K562 (cell line): ENCODE results near the gene TMEM202. TPM values are rescaled to one million over a fixed set of nuclear protein-coding genes. Genes with fewer than 3 reads are reported as not detected.

Experiments
- ATAC-seq: fragments of 200-7000 bp; cut with Tn5 transposase; 3 replicates; pipeline ENCODE4 v1.9.1; 2020; ENCODE audit warnings: moderate library complexity
- BruUV-seq: library from RNA; stranded (reverse); fragments of 400-500 nt; replicated peaks from 2 replicates; lab custom pipeline; 2021; lab: Mats Ljungman, UMichigan
- CTCF ChIA-PET: fragments of 300-600 bp; formaldehyde crosslinking; extraction: SDS; loops from one replicate; lab custom pipeline; 2021; ENCODE audit warnings: low intra/inter-chr PET ratio; lab: Yijun Ruan, JAX
- POLR2A ChIA-PET: fragments of 300-600, 350-650 bp; sonication (Branson Sonifier 250); formaldehyde crosslinking; extraction: SDS; loops from one replicate; lab custom pipeline; 2021; ENCODE audit warnings: antibody characterized with exemption, inconsistent platforms; lab: Yijun Ruan, JAX
- DNase-seq, 4 experiments: peaks; one replicate each; pipeline versions ENCODE4 v3.0.0 to v3.0.0-alpha.2; 2011 to 2018; ENCODE audit warnings: low spot score in 3 of 4, mixed read lengths in 3 of 4; ENCODE audit errors: extremely low read depth in 1 of 4
- FAIRE-seq: peaks from 2 replicates; lab custom pipeline; 2011; peaks lifted over from hg19 to GRCh38; lab: Jason Lieb, UNC
- H2AFZ ChIP-seq: 2 replicates; pipeline ENCODE4 v1.6.0; 2011; ENCODE audit warnings: low read depth, low read length, control low read depth, inconsistent platforms
- H3K27ac ChIP-seq: fragments of 200-600 bp; 3 replicates; pipeline ENCODE4 v1.8.0; 2011; ENCODE audit warnings: low read depth, mild to moderate bottlenecking, control low read depth, inconsistent platforms, low read length, moderate library complexity, mixed read lengths; ENCODE audit errors: extremely low read depth
- H3K27me3 ChIP-seq, 2 experiments: fragments of 300-600 bp in 1 of 2; 2 replicates in 1 of 2; 3 replicates in 1 of 2; pipeline versions ENCODE4 v1.6.0 to v1.8.0; 2011; ENCODE audit warnings: inconsistent platforms in 2 of 2, low read length in 2 of 2, mild to moderate bottlenecking in 1 of 2, mixed read lengths in 1 of 2, moderate library complexity in 1 of 2; ENCODE audit not compliant: control insufficient read depth in 2 of 2, insufficient read depth in 2 of 2
- H3K36me3 ChIP-seq: fragments of 300-600 bp; 3 replicates; pipeline ENCODE4 v1.8.0; 2011; ENCODE audit warnings: mild to moderate bottlenecking, low read length, inconsistent platforms; ENCODE audit not compliant: control insufficient read depth, insufficient read depth
- H3K4me1 ChIP-seq, 2 experiments: fragments of 200-600 bp in 1 of 2; replicated peaks in 1 of 2; 2 replicates in 1 of 2; 3 replicates in 1 of 2; pipeline versions ENCODE4 v1.5.1 to v1.8.0; 2011; ENCODE audit warnings: inconsistent platforms in 2 of 2, low read length in 2 of 2, mild to moderate bottlenecking in 1 of 2, mixed read lengths in 1 of 2, moderate library complexity in 1 of 2; ENCODE audit not compliant: control insufficient read depth in 2 of 2, insufficient read depth in 2 of 2
- H3K4me2 ChIP-seq: 2 replicates; pipeline ENCODE4 v1.6.1; 2011; ENCODE audit warnings: low read length, control low read depth, inconsistent platforms, mixed read lengths; ENCODE audit not compliant: insufficient read depth
- H3K4me3 ChIP-seq: fragments of 200-600 bp; sonication (generic), shearing (Covaris generic); 2 replicates; pipeline ENCODE4 v1.5.1; 2016; ENCODE audit warnings: control low read depth, inconsistent platforms
- H3K79me2 ChIP-seq: fragments of 200-600 bp; 3 replicates; pipeline ENCODE4 v1.8.0; 2011; ENCODE audit warnings: low read length, inconsistent platforms; ENCODE audit not compliant: control insufficient read depth, insufficient read depth
- H3K9ac ChIP-seq, 2 experiments: 2 replicates each; pipeline versions ENCODE4 v1.6.0 to v1.6.1; 2011; ENCODE audit warnings: low read depth in 2 of 2, low read length in 2 of 2, control low read depth in 1 of 2, inconsistent platforms in 1 of 2, mild to moderate bottlenecking in 1 of 2, mixed read lengths in 1 of 2; ENCODE audit not compliant: insufficient read depth in 1 of 2
- H3K9me1 ChIP-seq: one replicate; pipeline ENCODE4 v1.6.0; 2011; ENCODE audit warnings: inconsistent platforms, mild to moderate bottlenecking, low read length, moderate library complexity; ENCODE audit not compliant: control insufficient read depth, insufficient read depth
- H3K9me3 ChIP-seq: replicated peaks from 2 replicates; pipeline ENCODE4 v1.5.1; 2011; ENCODE audit warnings: low read depth, low read length, inconsistent platforms; ENCODE audit not compliant: control insufficient read depth, insufficient read depth
- H4K20me1 ChIP-seq: replicated peaks from 2 replicates; pipeline ENCODE4 v1.6.1; 2011; ENCODE audit warnings: low read length, inconsistent platforms, mixed read lengths; ENCODE audit not compliant: control insufficient read depth, insufficient read depth
- CHCHD3 ChIP-seq: fragments of 250-450 bp; sonication (Bioruptor Pico); IDR thresholded peaks from 2 replicates; pipeline ENCODE4 v2.1.2; 2022; ENCODE audit warnings: mild to moderate bottlenecking
- E2F3 ChIP-seq: fragments of 250-450 bp; sonication (Bioruptor Pico); IDR thresholded peaks from 2 replicates; pipeline ENCODE4 v1.4.0; 2020; ENCODE audit warnings: mild to moderate bottlenecking
- ETV1 ChIP-seq: fragments of 450-650 bp; conservative IDR thresholded peaks from 2 replicates; pipeline ENCODE4 v1.6.1; 2016; ENCODE audit warnings: missing genetic modification characterization, control low read depth, low read depth, missing compliant biosample characterization
- HMG20B ChIP-seq: fragments of 250-450 bp; sonication (Bioruptor Pico); IDR thresholded peaks from 2 replicates; pipeline ENCODE4 v1.5.0; 2021; ENCODE audit warnings: mild to moderate bottlenecking
- KHSRP ChIP-seq: fragments of 450-650 bp; IDR thresholded peaks from 2 replicates; pipeline ENCODE4 v1.6.1; 2017
- NRF1 ChIP-seq, 2 experiments: fragments of 450-650 bp; IDR thresholded peaks in 1 of 2; conservative IDR thresholded peaks in 1 of 2; 2 replicates each; pipeline ENCODE4 v1.6.1; 2014; ENCODE audit warnings: mild to moderate bottlenecking in 2 of 2
- PURB ChIP-seq: sonication (generic); formaldehyde crosslinking; IDR thresholded peaks from 2 replicates; pipeline ENCODE4 v1.9.0; 2021; ENCODE audit warnings: low read depth, mild to moderate bottlenecking, missing genetic modification reagents
- SPI1 ChIP-seq: IDR thresholded peaks from 2 replicates; pipeline ENCODE4 v1.6.1; 2011; ENCODE audit warnings: low read depth, low read length, control low read depth, borderline replicate concordance
- WGBS: fragments of 100-300 bp; shearing (Covaris generic); methylation state at CpG from one replicate; pipeline ENCODE4 v1.1.6; 2016; ENCODE audit warnings: low coverage, mixed read lengths; ENCODE audit not compliant: insufficient coverage; ENCODE audit errors: missing lambda C conversion rate; 5-methylcytosine and 5-hydroxymethylcytosine counted together
- in situ Hi-C: fragments of 300-500 bp; cut with MboI; formaldehyde crosslinking; loops from 4 replicates; pipeline ENCODE4 v1.15.0; 2018; ENCODE audit warnings: inconsistent platforms, mixed read lengths
- intact Hi-C: fragments of 100-400 bp; cut with micrococcal nuclease; formaldehyde crosslinking; loops from 2 replicates; pipeline ENCODE4 v1.14.2; 2022
- polyA plus RNA-seq, 8 experiments: library from polyadenylated mRNA; depleted of rRNA in 4 of 8; stranded (reverse) in 5 of 8; unstranded in 3 of 8; fragments of >200 nt; fragmentation: Nextera tagmentation in 2 of 8; fragmentation: Illumina TruSeq in 1 of 8; extraction: Ambion mirVana in 2 of 8; extraction: Trizol in 1 of 8; gene quantifications; 2 replicates each; pipeline versions ENCODE4 v1.2.1 to v1.2.3, GENCODE V29; 2011 to 2014; ENCODE audit warnings: inconsistent platforms in 1 of 8, missing spikeins in 1 of 8
- total RNA-seq, 7 experiments: library from RNA; depleted of rRNA in 6 of 7; stranded (reverse); fragments of >200 nt in 6 of 7; fragmentation: Illumina TruSeq in 2 of 7; extraction: Trizol in 2 of 7; gene quantifications; 2 replicates each; pipeline versions ENCODE4 v1.2.1 to v1.2.3, GENCODE V29; 2011 to 2021; ENCODE audit warnings: low replicate concordance in 1 of 7
- TF ChIP-seq, protein P1 (sequence below), 2 experiments: fragments of 450-650 bp in 1 of 2; sonication (generic) in 1 of 2; formaldehyde crosslinking; conservative IDR thresholded peaks; 2 replicates each; pipeline versions ENCODE4 v1.4.0 to v1.8.1; 2020 to 2022; ENCODE audit warnings: mild to moderate bottlenecking in 1 of 2, missing genetic modification reagents in 1 of 2
- TF ChIP-seq, protein P2 (sequence below): fragments of 250-450 bp; sonication (Bioruptor Pico); IDR thresholded peaks from 2 replicates; pipeline ENCODE4 v1.5.0; 2020; ENCODE audit warnings: mild to moderate bottlenecking

TMEM202 gene
- total and polyA plus RNA-seq, 9 of the 15 experiments (the other 6 are each of a cell fraction or from before 2014, with no cell fraction given): not detected

- Histone ChIP-seq H3K79me2 (no peaks in the 10 kb centered on the region; the same call in 2 of the 3 replicates), H3K9me3 (no peaks in the 10 kb centered on the region), H3K9me1 (no peaks in the 10 kb centered on the region), H4K20me1 (no peaks in the 10 kb centered on the region), H3K36me3 (peaks cover 16% of the 10 kb centered on the region; the same call in 2 of the 3 replicates), H2AFZ (no peak overlapping the region), H3K4me2 (no peak overlapping the region), H3K4me1 (no peaks in the 10 kb centered on the region; a peak in 1 of 5 replicates), H3K27me3 (no peaks in the 10 kb centered on the region), H3K4me3 (no peak overlapping the region), H3K9ac (no peak overlapping the region), H3K27ac (no peak overlapping the region)
- intact Hi-C loops (no loop called here), in situ Hi-C loops (no loop called here)
- DNase-seq (no peak), FAIRE-seq (no peak), ATAC-seq (no peak)
- no peak for TF ChIP-seq PURB (CRISPR knock-in tag)
- TF ChIP-seq E2F3 (CRISPR knock-in tag): no peak
- TF ChIP-seq ETV1 (tag): no peak
- BruUV-seq: no TSS peak
- POLR2A ChIA-PET: interaction anchor here (0.6 to 0.7 kb wide), 2 partner anchors 21 to 421 kb away, joined by 3 to 4 read pairs; no protein-coding TSS in a partner anchor
- CTCF ChIA-PET: no interaction called here
- 80% methylated on average over 1 of the region's 1 CpG for WGBS
Observed at GRCh38 chr15:72361176-72361575, 36.9 kb upstream of the TMEM202 start.

DNA sequence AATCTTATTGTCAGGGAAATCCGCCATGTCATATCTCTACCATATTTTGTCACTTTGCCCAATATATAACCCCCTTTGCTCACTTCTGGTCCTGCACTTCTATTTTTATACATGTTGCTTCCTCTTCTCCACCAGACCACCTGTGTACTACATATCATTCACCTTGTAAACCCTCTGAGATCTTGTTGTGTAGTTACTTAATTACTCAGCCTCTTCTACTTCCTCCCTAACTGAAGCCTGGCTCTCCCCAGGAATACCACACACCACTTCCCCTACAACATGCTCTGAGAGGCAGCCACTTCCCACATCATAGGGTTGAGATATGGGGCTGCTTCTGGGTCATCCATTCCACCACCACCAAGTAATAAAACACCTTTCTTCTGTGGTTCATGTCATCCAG lies 32.3 kb upstream of the TMEM202 start:
- Histone ChIP-seq H3K36me3 (peaks cover 37% of the 10 kb centered on the region; the same call in 2 of the 3 replicates), H2AFZ (no peak overlapping the region), H3K9ac (no peak overlapping the region), H3K4me3 (no peak overlapping the region), H3K79me2 (peaks cover 4% of the 10 kb centered on the region; the same call in 1 of the 3 replicates), H3K4me2 (no peak overlapping the region), H3K27me3 (no peaks in the 10 kb centered on the region), H3K9me1 (no peaks in the 10 kb centered on the region), H4K20me1 (no peaks in the 10 kb centered on the region), H3K9me3 (no peaks in the 10 kb centered on the region), H3K27ac (no peak overlapping the region), H3K4me1 (no peaks in the 10 kb centered on the region)
- intact Hi-C loops: no loop called here
- CTCF ChIA-PET: no interaction called here
- in situ Hi-C loops: no loop called here
- FAIRE-seq: no peak
- no TSS peak for BruUV-seq
- POLR2A ChIA-PET: interaction anchor here (1.2 to 1.4 kb wide), 2 partner anchors 10 to 17 kb away, joined by 4 to 8 read pairs; partner anchors contain the start of gene HEXA
- DNase-seq: no peak
- ATAC-seq: no peak
- WGBS: 92% methylated on average over 1 of the region's 1 CpG
- TF ChIP-seq CHCHD3 (CRISPR knock-in tag): no peak
- TF ChIP-seq, protein P1, sequence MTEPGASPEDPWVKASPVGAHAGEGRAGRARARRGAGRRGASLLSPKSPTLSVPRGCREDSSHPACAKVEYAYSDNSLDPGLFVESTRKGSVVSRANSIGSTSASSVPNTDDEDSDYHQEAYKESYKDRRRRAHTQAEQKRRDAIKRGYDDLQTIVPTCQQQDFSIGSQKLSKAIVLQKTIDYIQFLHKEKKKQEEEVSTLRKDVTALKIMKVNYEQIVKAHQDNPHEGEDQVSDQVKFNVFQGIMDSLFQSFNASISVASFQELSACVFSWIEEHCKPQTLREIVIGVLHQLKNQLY (CRISPR knock-in tag; conservative IDR thresholded peaks at IDR 0.05): no peak
- no peak for TF ChIP-seq NRF1 (conservative IDR thresholded peaks at IDR 0.05 in 1 of 2, IDR thresholded peaks at IDR 0.05 in 1 of 2)
- no peak for TF ChIP-seq HMG20B (CRISPR knock-in tag)
- TF ChIP-seq, protein P2, sequence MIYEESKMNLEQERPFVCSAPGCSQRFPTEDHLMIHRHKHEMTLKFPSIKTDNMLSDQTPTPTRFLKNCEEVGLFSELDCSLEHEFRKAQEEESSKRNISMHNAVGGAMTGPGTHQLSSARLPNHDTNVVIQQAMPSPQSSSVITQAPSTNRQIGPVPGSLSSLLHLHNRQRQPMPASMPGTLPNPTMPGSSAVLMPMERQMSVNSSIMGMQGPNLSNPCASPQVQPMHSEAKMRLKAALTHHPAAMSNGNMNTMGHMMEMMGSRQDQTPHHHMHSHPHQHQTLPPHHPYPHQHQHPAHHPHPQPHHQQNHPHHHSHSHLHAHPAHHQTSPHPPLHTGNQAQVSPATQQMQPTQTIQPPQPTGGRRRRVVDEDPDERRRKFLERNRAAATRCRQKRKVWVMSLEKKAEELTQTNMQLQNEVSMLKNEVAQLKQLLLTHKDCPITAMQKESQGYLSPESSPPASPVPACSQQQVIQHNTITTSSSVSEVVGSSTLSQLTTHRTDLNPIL: no peak
- TF ChIP-seq SPI1: peak; percentile 26; the same call in 1 of the 2 replicates
- TF ChIP-seq KHSRP: no peak
